C4-2B (cell line): ENCODE measurements around the gene PPARA.

Source experiments
- ZFX ChIP-seq: fragments of 450-650 bp; IDR thresholded peaks from 2 replicates; pipeline ENCODE4 v1.6.1; 2017
- TF ChIP-seq, protein P1 (sequence below): fragments of 450-650 bp; conservative IDR thresholded peaks from 2 replicates; pipeline ENCODE4 v1.5.1; 2017; ENCODE audit warnings: mild to moderate bottlenecking

DNA sequence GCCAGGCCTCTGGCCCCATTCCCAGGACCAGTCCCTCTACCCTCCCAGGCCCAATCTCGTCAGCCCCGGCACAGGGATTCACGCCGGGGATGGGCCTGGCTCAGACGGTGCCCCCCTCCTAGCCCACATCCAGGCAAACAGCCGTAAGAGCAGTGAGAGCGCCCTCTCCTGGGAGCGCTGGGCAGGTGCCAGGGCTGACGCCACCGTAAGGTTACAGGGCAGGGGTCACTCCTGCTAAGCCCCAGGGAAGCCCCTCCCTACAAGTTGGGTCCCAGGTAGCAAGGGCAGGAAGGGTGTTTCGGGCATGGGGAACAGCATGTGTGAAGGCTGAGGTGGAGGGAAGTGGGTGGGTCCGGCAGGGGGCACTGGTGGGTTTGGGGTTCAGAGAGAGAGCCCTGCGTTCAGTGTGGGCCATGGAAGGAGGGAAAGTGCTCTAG, 19.2 kb upstream of the PPARA start:
- TF ChIP-seq, protein P1, sequence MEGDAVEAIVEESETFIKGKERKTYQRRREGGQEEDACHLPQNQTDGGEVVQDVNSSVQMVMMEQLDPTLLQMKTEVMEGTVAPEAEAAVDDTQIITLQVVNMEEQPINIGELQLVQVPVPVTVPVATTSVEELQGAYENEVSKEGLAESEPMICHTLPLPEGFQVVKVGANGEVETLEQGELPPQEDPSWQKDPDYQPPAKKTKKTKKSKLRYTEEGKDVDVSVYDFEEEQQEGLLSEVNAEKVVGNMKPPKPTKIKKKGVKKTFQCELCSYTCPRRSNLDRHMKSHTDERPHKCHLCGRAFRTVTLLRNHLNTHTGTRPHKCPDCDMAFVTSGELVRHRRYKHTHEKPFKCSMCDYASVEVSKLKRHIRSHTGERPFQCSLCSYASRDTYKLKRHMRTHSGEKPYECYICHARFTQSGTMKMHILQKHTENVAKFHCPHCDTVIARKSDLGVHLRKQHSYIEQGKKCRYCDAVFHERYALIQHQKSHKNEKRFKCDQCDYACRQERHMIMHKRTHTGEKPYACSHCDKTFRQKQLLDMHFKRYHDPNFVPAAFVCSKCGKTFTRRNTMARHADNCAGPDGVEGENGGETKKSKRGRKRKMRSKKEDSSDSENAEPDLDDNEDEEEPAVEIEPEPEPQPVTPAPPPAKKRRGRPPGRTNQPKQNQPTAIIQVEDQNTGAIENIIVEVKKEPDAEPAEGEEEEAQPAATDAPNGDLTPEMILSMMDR: no peak
- no peak for TF ChIP-seq ZFX
